Mesenchymal stem cell (in vitro differentiated cells and primary cell): Measurements from ENCODE around the gene SMIM32.
A peak's percentile ranks its signal among the peaks of the same experiment; 100 is the strongest.

Experiments used
- DNase-seq: peaks from one replicate; pipeline ENCODE4 v3.0.0-alpha.2; 2013
- H2AFZ ChIP-seq: one replicate; pipeline ENCODE4 v1.6.1; 2013; ENCODE audit warnings: low read depth, mild to moderate bottlenecking, control low read depth, inconsistent platforms, low read length, moderate library complexity
- H2AK5ac ChIP-seq: 2 replicates; pipeline ENCODE4 v1.6.1; 2013; ENCODE audit warnings: low read length, moderate library complexity, mild to moderate bottlenecking, inconsistent platforms; ENCODE audit not compliant: severe bottlenecking
- H2BK120ac ChIP-seq: one replicate; pipeline ENCODE4 v1.6.1; 2013; ENCODE audit warnings: low read depth, mild to moderate bottlenecking, inconsistent platforms, low read length, moderate library complexity
- H2BK12ac ChIP-seq, 2 experiments: one replicate each; pipeline ENCODE4 v1.6.1; 2013; ENCODE audit warnings: inconsistent platforms in 2 of 2, low read length in 2 of 2, mild to moderate bottlenecking in 2 of 2, moderate library complexity in 2 of 2, control low read depth in 1 of 2
- H2BK15ac ChIP-seq: one replicate; pipeline ENCODE4 v1.6.1; 2013; ENCODE audit warnings: mild to moderate bottlenecking, low read depth, inconsistent platforms; ENCODE audit not compliant: poor library complexity, severe bottlenecking
- H2BK5ac ChIP-seq: 2 replicates; pipeline ENCODE4 v1.6.1; 2013; ENCODE audit warnings: low read depth, mild to moderate bottlenecking, low read length, control low read depth, inconsistent platforms; ENCODE audit not compliant: poor library complexity, severe bottlenecking
- H3K14ac ChIP-seq, 2 experiments: one replicate each; pipeline ENCODE4 v1.6.1; 2013; ENCODE audit warnings: inconsistent platforms in 2 of 2, low read length in 2 of 2, control low read depth in 1 of 2, mild to moderate bottlenecking in 1 of 2, moderate library complexity in 1 of 2
- H3K18ac ChIP-seq, 2 experiments: one replicate each; pipeline ENCODE4 v1.6.1; 2013; ENCODE audit warnings: inconsistent platforms in 2 of 2, low read length in 2 of 2, control low read depth in 1 of 2, low read depth in 1 of 2, mild to moderate bottlenecking in 1 of 2
- H3K23ac ChIP-seq, 2 experiments: one replicate each; pipeline ENCODE4 v1.6.1; 2013; ENCODE audit warnings: inconsistent platforms in 2 of 2, low read length in 2 of 2, mild to moderate bottlenecking in 2 of 2, moderate library complexity in 2 of 2, control low read depth in 1 of 2
- H3K27ac ChIP-seq: 2 replicates; pipeline ENCODE4 v1.5.1; 2013; ENCODE audit warnings: mild to moderate bottlenecking, moderate library complexity, low read length, control low read depth, inconsistent platforms; ENCODE audit not compliant: poor library complexity, severe bottlenecking
- H3K27me3 ChIP-seq, 2 experiments: 2 replicates each; pipeline versions ENCODE4 v1.6.1 to v1.7.0; 2013; ENCODE audit warnings: low read length in 2 of 2, mild to moderate bottlenecking in 2 of 2, moderate library complexity in 2 of 2, control low read depth in 1 of 2, inconsistent platforms in 1 of 2; ENCODE audit not compliant: control insufficient read depth in 1 of 2, insufficient read depth in 1 of 2
- H3K36me3 ChIP-seq, 2 experiments: 2 replicates each; pipeline versions ENCODE4 v1.6.1 to v1.7.0; 2013; ENCODE audit warnings: low read length in 2 of 2, control low read depth in 1 of 2, inconsistent platforms in 1 of 2, low read depth in 1 of 2, mild to moderate bottlenecking in 1 of 2; ENCODE audit not compliant: insufficient read depth in 2 of 2, control insufficient read depth in 1 of 2
- H3K4ac ChIP-seq, 2 experiments: one replicate each; pipeline ENCODE4 v1.6.1; 2013; ENCODE audit warnings: inconsistent platforms in 2 of 2, low read length in 2 of 2, mild to moderate bottlenecking in 2 of 2, moderate library complexity in 2 of 2, control low read depth in 1 of 2, low read depth in 1 of 2
- H3K4me1 ChIP-seq: 2 replicates; pipeline ENCODE4 v1.6.1; 2013; ENCODE audit warnings: low read depth, low read length, control low read depth; ENCODE audit not compliant: control insufficient read depth, insufficient read depth
- H3K4me2 ChIP-seq: 2 replicates; pipeline ENCODE4 v1.6.1; 2013; ENCODE audit warnings: low read length, mild to moderate bottlenecking, inconsistent platforms; ENCODE audit not compliant: poor library complexity, severe bottlenecking
- H3K4me3 ChIP-seq, 2 experiments: 2 replicates each; pipeline versions ENCODE4 v1.5.1 to v1.7.0; 2013; ENCODE audit warnings: low read length in 2 of 2, mild to moderate bottlenecking in 2 of 2, control low read depth in 1 of 2, low read depth in 1 of 2; ENCODE audit not compliant: insufficient read depth in 1 of 2
- H3K79me1 ChIP-seq: replicated peaks from 2 replicates; pipeline ENCODE4 v1.6.1; 2013; ENCODE audit warnings: mild to moderate bottlenecking, control low read depth, low read length, inconsistent platforms; ENCODE audit not compliant: poor library complexity, severe bottlenecking
- H3K9ac ChIP-seq: 2 replicates; pipeline ENCODE4 v1.7.0; 2013; ENCODE audit warnings: mild to moderate bottlenecking, low read length, moderate library complexity
- H3K9me3 ChIP-seq: 2 replicates; pipeline ENCODE4 v1.7.0; 2013; ENCODE audit warnings: mild to moderate bottlenecking, low read length; ENCODE audit not compliant: control insufficient read depth
- H4K8ac ChIP-seq: one replicate; pipeline ENCODE4 v1.6.1; 2013; ENCODE audit warnings: inconsistent platforms, mild to moderate bottlenecking, low read length, moderate library complexity
- H4K91ac ChIP-seq: one replicate; pipeline ENCODE4 v1.6.1; 2013; ENCODE audit warnings: mild to moderate bottlenecking, low read length, inconsistent platforms
- WGBS: methylation state at CpG from one replicate; pipeline ENCODE4 v1.1.7; 2013; ENCODE audit warnings: mixed read lengths; 5-methylcytosine and 5-hydroxymethylcytosine counted together

The SMIM32 gene

DNA sequence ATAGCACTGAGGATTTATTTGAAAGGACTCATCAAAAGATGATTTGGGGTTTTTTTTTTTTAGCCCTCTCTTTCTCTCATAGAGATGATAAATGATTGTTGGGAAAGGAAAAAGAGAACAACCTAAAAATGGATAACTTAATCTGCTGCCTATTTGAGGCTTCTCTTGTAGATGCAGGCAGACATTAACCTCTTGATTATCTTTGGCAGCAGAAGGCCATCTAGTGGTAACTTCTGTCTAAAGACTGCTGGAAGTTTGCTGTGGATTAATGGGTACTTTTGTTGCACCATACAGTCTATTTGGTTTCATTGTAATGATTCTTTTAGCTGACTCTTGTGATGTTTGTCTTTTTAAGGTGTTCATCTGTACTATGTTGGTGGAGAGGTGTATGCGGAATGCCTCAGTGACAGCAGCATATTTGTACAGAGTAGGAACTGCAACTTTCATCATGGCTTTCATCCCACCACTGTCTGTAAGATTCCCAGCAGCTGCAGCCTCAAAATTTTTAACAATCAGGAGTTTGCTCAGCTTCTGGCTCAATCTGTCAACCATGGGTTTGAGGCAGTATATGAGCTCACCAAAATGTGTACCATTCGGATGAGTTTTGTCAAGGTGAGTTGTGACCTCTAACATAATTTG lies 18.8 kb downstream of the SMIM32 start:
- Histone ChIP-seq H3K4ac (no peak overlapping the region), H2BK5ac (peak overlapping the region; percentile 44), H2BK12ac (no peak overlapping the region), H4K91ac (no peak overlapping the region), H4K8ac (no peak overlapping the region), H3K4me3 (no peak overlapping the region), H3K9me3 (no peaks in the 10 kb centered on the region), H3K27me3 (no peaks in the 10 kb centered on the region), H3K4me1 (no peaks in the 10 kb centered on the region), H3K9ac (no peak overlapping the region), H3K23ac (no peak overlapping the region), H2AK5ac (no peak overlapping the region), H3K14ac (no peak overlapping the region), H2BK120ac (no peak overlapping the region), H3K79me1 (peaks cover 11% of the 10 kb centered on the region), H3K18ac (no peak overlapping the region), H2BK15ac (no peak overlapping the region), H3K36me3 (peaks cover 4 to 78% of the 10 kb centered on the region in 2 experiments), H3K27ac (no peak overlapping the region), H3K4me2 (no peak overlapping the region), H2AFZ (no peak overlapping the region)
- DNase-seq = peak; percentile 71
- 95% methylated on average over 2 of the region's 2 CpGs for WGBS

DNA sequence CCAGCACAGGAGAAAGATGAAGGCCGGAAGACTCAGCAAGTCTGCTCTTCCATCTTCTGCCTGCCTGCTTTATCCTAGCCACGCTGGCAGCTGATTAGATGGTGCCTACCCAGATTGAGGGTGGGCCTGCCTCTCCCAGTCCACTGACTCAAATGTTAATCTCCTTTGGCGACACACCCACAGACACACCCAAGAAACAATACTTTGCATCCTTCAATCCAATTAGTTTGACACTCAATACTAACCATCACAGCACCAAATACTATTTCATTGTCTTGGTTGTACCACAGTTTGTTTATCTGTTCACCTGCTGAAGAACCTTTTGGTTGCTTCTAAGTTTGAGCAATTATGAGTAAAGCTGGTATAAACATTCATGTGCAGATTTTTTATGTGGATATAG lies 23.7 kb downstream of the SMIM32 start:
- peaks cover 12% of the 10 kb centered on the region for H3K79me1 ChIP-seq
- 99% methylated on average over 3 of the region's 3 CpGs for WGBS
- H2BK15ac ChIP-seq = no peak overlapping the region
- H3K9me3 ChIP-seq = no peaks in the 10 kb centered on the region
- H3K4ac ChIP-seq = no peak overlapping the region
- H3K14ac ChIP-seq = no peak overlapping the region
- H4K8ac ChIP-seq = no peak overlapping the region
- H3K4me3 ChIP-seq = no peak overlapping the region
- no peak overlapping the region for H2BK12ac ChIP-seq
- no peaks in the 10 kb centered on the region for H3K4me1 ChIP-seq
- peaks cover 8 to 75% of the 10 kb centered on the region in 2 experiments for H3K36me3 ChIP-seq
- no peak overlapping the region for H3K27ac ChIP-seq
- no peak overlapping the region for H3K18ac ChIP-seq
- H2AK5ac ChIP-seq = no peak overlapping the region
- H3K4me2 ChIP-seq = no peak overlapping the region
- H3K9ac ChIP-seq = no peak overlapping the region
- no peak overlapping the region for H4K91ac ChIP-seq
- H3K23ac ChIP-seq = no peak overlapping the region
- DNase-seq = no peak
- no peak overlapping the region for H2AFZ ChIP-seq
- no peak overlapping the region for H2BK120ac ChIP-seq
- no peak overlapping the region for H2BK5ac ChIP-seq
- no peaks in the 10 kb centered on the region for H3K27me3 ChIP-seq

- DNase-seq = no peak
- no peak overlapping the region for H4K8ac ChIP-seq
- H4K91ac ChIP-seq = no peak overlapping the region
- peaks cover 16% of the 10 kb centered on the region for H3K79me1 ChIP-seq
- H2BK12ac ChIP-seq = no peak overlapping the region
- WGBS = 99% methylated on average over 4 of the region's 4 CpGs
- H3K9me3 ChIP-seq = no peaks in the 10 kb centered on the region
- no peak overlapping the region for H3K14ac ChIP-seq
- no peak overlapping the region for H3K4me2 ChIP-seq
- H3K23ac ChIP-seq = no peak overlapping the region
- H3K4me1 ChIP-seq = no peaks in the 10 kb centered on the region
- no peak overlapping the region for H3K4me3 ChIP-seq
- H3K27ac ChIP-seq = no peak overlapping the region
- H2AFZ ChIP-seq = no peak overlapping the region
- no peak overlapping the region for H2BK15ac ChIP-seq
- H3K36me3 ChIP-seq = peaks cover 11 to 80% of the 10 kb centered on the region in 2 experiments
- H3K4ac ChIP-seq = no peak overlapping the region
- no peak overlapping the region for H2AK5ac ChIP-seq
- H2BK5ac ChIP-seq = no peak overlapping the region
- no peaks in the 10 kb centered on the region for H3K27me3 ChIP-seq
- H3K18ac ChIP-seq = no peak overlapping the region
- H2BK120ac ChIP-seq = no peak overlapping the region
- H3K9ac ChIP-seq = no peak overlapping the region
Observed at GRCh38 chr5:136166909-136167308, 26.1 kb downstream of the SMIM32 start.

GRCh38 chr5:136164226-136164625 lies 28.7 kb downstream of the SMIM32 start:
- H2BK5ac ChIP-seq = no peak overlapping the region
- H3K9me3 ChIP-seq = no peaks in the 10 kb centered on the region
- no peak overlapping the region for H3K27ac ChIP-seq
- H2AFZ ChIP-seq = no peak overlapping the region
- no peaks in the 10 kb centered on the region for H3K4me1 ChIP-seq
- H4K8ac ChIP-seq = no peak overlapping the region
- H3K36me3 ChIP-seq = peaks cover 11 to 82% of the 10 kb centered on the region in 2 experiments
- no peak overlapping the region for H3K4me3 ChIP-seq
- H3K23ac ChIP-seq = no peak overlapping the region
- DNase-seq = no peak
- H3K27me3 ChIP-seq = no peaks in the 10 kb centered on the region
- no peak overlapping the region for H3K4ac ChIP-seq
- no peak overlapping the region for H2BK15ac ChIP-seq
- H3K9ac ChIP-seq = no peak overlapping the region
- no peak overlapping the region for H3K18ac ChIP-seq
- no peak overlapping the region for H4K91ac ChIP-seq
- H2AK5ac ChIP-seq = no peak overlapping the region
- no peak overlapping the region for H3K14ac ChIP-seq
- H2BK120ac ChIP-seq = no peak overlapping the region
- no peak overlapping the region for H3K4me2 ChIP-seq
- WGBS = no CpG with 5 or more reads among the region's 1 CpG
- H3K79me1 ChIP-seq = peaks cover 18% of the 10 kb centered on the region
- no peak overlapping the region for H2BK12ac ChIP-seq
